Hindlimb muscle (tissue), 1 donor: ENCODE results near the gene PHTF2. TPM values are rescaled to one million over a fixed set of nuclear protein-coding genes. Genes with fewer than 3 reads are reported as not detected.

ENCODE experiments used
- DNase-seq: peaks from one replicate; pipeline ENCODE4 v3.0.0-alpha.2; 2013
- polyA plus RNA-seq: library from polyadenylated mRNA; unstranded; fragments of 120-200 nt; gene quantifications from one replicate; pipeline ENCODE4 v1.2.1, GENCODE V29; 2013; ENCODE audit not compliant: insufficient read length

Gene PHTF2
- polyA plus RNA-seq, 1 donor = 15.3 TPM

GRCh38 chr7:77940647-77941046 lies 142.1 kb downstream of the PHTF2 start:
- peak; percentile 15 for DNase-seq

- no peak for DNase-seq
Measured at GRCh38 chr7:77942431-77942830, 143.9 kb downstream of the PHTF2 start.

GRCh38 chr7:77944183-77945182 lies 145.9 kb downstream of the PHTF2 start:
- DNase-seq = no peak

GRCh38 chr7:77950548-77950947 lies 152.0 kb downstream of the PHTF2 start:
- no peak for DNase-seq

GRCh38 chr7:77954773-77955555 lies 156.4 kb downstream of the PHTF2 start:
- no peak for DNase-seq

- no peak for DNase-seq
Measured at GRCh38 chr7:77958436-77958835, 159.9 kb downstream of the PHTF2 start.

- no peak for DNase-seq
Measured at GRCh38 chr7:77959080-77959479, 160.5 kb downstream of the PHTF2 start.

DNA sequence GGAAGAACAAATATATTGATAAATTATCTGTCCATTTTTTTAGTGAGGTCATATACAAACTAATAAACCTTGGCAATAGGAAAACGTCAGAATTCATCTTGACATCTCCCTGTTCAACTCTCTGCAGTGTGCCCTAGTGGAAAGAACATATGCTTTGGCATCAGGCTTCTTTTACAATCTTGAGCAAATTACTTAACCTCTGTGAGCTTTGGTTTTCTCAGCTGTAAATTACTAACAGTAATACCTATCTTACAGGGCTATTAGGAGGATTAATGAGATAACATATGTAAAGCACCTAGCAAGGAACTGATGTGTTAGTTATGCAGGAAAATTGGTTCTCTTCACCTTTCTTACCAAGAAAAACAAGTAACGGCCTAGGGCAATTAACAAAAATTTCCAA lies 161.8 kb downstream of the PHTF2 start:
- DNase-seq = no peak

GRCh38 chr7:77967429-77967828 lies 168.9 kb downstream of the PHTF2 start:
- no peak for DNase-seq

DNA sequence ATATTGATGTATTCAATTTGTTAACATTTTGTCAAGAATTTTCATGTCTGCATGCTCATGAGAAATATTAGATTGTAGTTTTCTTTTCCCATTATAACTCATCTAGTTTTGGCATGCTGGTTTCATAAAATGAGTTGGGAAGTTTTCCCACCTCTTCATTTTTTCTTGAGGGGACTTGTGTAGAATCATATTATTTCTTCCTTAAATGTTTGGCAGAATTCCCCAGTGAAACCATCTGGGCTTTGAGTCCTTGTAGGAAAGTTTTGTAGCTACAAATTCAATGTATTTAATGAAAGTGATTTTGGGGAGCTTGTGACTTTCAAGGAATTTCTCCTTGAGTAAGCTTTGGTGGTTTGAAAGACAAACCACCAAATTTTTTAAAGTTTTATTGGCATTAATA lies 173.2 kb downstream of the PHTF2 start:
- peak; percentile 7 for DNase-seq

DNA sequence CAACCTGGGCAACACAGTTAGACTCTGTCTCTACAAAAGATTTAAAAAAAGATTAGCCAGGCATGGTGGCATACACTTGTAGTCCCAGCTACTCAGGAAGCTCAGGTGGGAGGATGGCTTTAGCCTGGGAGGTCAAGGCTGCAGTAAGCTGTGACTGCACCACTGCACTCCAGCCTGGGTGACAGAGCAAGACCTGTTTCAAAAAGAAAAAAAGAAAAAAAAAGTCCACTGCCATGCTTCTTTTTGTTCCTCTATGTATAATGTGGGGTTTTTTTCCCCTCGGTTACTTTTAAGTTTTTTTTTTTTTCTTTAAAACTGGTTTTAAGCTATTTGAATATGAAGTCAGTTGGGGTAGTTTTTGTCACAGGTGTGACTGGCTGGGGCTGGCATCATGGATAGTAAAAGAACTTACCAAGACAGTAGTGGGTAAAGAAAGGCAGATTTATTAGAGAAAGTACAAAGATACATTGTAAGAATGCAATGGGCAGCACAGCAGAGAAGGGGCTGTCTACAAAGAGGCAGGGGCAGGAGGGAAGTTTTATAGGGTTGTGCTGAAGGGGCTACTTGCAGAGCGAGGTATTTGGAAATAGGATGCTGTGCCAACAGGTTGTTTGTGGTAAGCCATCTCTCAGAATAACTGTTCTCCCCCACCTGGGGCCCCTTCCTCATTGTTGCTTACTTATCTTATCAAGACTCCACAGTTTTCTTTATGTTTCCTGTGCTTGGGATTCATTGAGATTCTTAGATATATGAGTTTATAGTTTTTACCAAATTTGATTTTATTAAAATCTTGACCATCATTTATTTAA lies 177.3 kb downstream of the PHTF2 start:
- DNase-seq = no peak

DNA sequence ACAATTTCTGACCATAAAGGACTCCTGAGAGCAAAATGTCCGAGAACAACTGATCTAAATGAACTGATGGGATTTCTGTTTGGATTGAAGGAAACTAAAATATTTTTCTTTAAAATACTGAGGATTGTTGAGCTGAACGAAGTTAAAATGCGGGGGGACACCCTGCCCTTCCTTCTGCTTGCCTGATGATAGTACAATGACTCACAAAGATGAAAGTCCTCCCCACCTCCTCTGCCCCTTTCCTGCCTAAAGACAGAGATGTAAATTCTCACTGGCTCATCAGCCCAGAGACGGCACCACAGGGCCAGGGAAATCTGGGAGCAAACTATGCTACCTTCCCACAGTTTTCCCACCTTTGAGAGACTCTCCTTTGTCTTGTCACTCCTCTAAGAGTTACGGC lies 180.6 kb downstream of the PHTF2 start:
- DNase-seq = no peak

- no peak for DNase-seq
Measured at GRCh38 chr7:77980087-77980713, 181.6 kb downstream of the PHTF2 start.

- DNase-seq = no peak
Measured at GRCh38 chr7:77982926-77983550, 184.5 kb downstream of the PHTF2 start.

DNA sequence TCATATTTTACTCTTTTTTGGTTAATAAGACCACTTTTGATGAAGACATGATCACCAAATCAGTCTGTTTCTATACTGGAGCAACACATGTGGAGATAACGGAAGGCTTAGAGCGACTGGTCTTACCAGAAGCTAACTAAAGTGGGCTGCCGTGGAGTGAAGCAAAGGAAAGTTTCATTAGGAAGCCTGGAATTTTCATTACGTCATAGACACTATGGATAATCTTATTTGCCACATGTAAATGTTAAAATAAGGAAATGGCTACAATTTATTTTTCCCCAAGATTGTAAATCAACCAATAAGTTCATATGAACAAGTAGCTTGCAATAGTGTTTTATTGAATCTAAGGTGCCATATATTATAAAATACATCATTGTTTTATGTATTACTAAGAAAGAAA lies 185.4 kb downstream of the PHTF2 start:
- no peak for DNase-seq

GRCh38 chr7:77985232-77985973 lies 186.8 kb downstream of the PHTF2 start:
- DNase-seq = no peak

- DNase-seq = no peak
Measured at GRCh38 chr7:77985974-77986339, 187.4 kb downstream of the PHTF2 start.

GRCh38 chr7:77989981-77990566 lies 191.5 kb downstream of the PHTF2 start:
- no peak for DNase-seq

GRCh38 chr7:77991656-77992055 lies 193.1 kb downstream of the PHTF2 start:
- DNase-seq = no peak

DNA sequence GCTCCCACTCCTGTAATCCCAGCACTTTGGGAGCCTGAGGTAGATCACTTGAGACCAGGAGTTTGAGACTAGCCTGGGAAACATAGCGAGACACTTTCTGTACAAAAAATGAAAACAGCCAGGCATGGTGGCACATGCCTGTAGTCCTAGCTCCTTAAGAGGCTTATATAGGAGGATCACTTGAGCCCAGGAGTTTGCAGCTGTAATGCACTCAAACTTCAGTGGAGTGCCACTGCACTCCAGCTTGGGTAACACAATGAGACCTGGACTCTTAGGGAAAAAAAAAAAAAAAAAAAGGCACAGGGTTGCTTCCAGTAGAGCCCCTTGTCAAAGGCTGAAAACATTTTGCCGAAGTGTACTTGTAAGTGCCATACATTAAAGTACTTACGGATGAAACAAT lies 195.3 kb downstream of the PHTF2 start:
- DNase-seq = no peak

DNA sequence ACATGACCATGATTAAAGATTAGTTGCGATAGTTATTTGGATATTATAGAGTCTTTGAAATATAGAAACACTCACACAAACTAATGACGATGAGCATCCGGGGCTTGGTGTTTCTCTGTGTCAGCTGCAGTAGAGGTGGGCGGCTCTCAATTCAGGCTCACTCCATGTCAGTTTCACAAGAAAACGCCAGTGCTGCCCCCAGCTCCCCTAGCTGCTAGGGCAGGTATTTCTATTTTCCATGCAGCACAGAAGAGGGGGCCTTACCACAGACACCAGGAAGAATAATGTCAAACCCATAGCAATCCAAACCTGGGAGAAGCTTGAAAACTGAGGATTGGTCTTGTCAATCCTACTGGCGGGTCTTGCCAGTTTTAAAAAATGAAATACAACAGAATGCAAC lies 197.1 kb downstream of the PHTF2 start:
- DNase-seq = no peak
